HEK293T (cell line): Measurements from ENCODE around the gene GART.

Experiments
- CTCF ChIA-PET: fragments of 350-600 bp; formaldehyde crosslinking; extraction: SDS; loops from one replicate; lab custom pipeline; 2021; ENCODE audit warnings: antibody characterized with exemption, inconsistent platforms; lab: Yijun Ruan, JAX
- POLR2A ChIA-PET: fragments of 350-600 bp; formaldehyde crosslinking; extraction: SDS; loops from one replicate; lab custom pipeline; 2020; ENCODE audit warnings: antibody characterized with exemption, inconsistent platforms; lab: Yijun Ruan, JAX
- DNase-seq: peaks from one replicate; pipeline ENCODE4 v3.0.0; 2012; ENCODE audit warnings: mixed read lengths; ENCODE audit errors: extremely low spot score
- ARNT ChIP-seq: fragments of 450-650 bp; IDR thresholded peaks from 2 replicates; pipeline ENCODE4 v1.6.1; 2017; ENCODE audit warnings: mild to moderate bottlenecking
- BHLHE40 ChIP-seq: fragments of 450-650 bp; IDR thresholded peaks from 2 replicates; pipeline ENCODE4 v1.6.1; 2016; ENCODE audit warnings: mild to moderate bottlenecking, moderate library complexity, borderline replicate concordance
- CTBP1 ChIP-seq: fragments of 450-650 bp; IDR thresholded peaks from 2 replicates; pipeline ENCODE4 v1.6.1; 2016; ENCODE audit warnings: borderline replicate concordance
- ELF4 ChIP-seq: fragments of 450-650 bp; IDR thresholded peaks from 2 replicates; pipeline ENCODE4 v1.6.1; 2017; ENCODE audit warnings: antibody characterized with exemption
- FOXA1 ChIP-seq: fragments of 450-650 bp; IDR thresholded peaks from 2 replicates; pipeline ENCODE4 v1.6.1; 2016; ENCODE audit warnings: mild to moderate bottlenecking
- FOXK2 ChIP-seq: fragments of 450-650 bp; IDR thresholded peaks from 2 replicates; pipeline ENCODE4 v1.6.1; 2016; ENCODE audit warnings: mild to moderate bottlenecking
- FOXM1 ChIP-seq: fragments of 450-650 bp; IDR thresholded peaks from 2 replicates; pipeline ENCODE4 v1.6.1; 2017; ENCODE audit warnings: mild to moderate bottlenecking, borderline replicate concordance
- HDGF ChIP-seq: fragments of 450-650 bp; IDR thresholded peaks from 2 replicates; pipeline ENCODE4 v1.6.1; 2017; ENCODE audit warnings: antibody characterized with exemption, borderline replicate concordance
- L3MBTL2 ChIP-seq: fragments of 450-650 bp; conservative IDR thresholded peaks from 2 replicates; pipeline ENCODE4 v1.6.1; 2016; ENCODE audit warnings: mild to moderate bottlenecking
- LEF1 ChIP-seq: fragments of 450-650 bp; IDR thresholded peaks from 2 replicates; pipeline ENCODE4 v1.6.1; 2017; ENCODE audit warnings: mild to moderate bottlenecking, borderline replicate concordance
- NFRKB ChIP-seq: fragments of 450-650 bp; IDR thresholded peaks from 2 replicates; pipeline ENCODE4 v1.6.1; 2016; ENCODE audit warnings: mild to moderate bottlenecking, moderate library complexity
- PKNOX1 ChIP-seq: fragments of 450-650 bp; IDR thresholded peaks from 2 replicates; pipeline ENCODE4 v1.6.1; 2016
- SP1 ChIP-seq: fragments of 450-650 bp; IDR thresholded peaks from 2 replicates; pipeline ENCODE4 v1.6.1; 2017
- SUZ12 ChIP-seq: fragments of 450-650 bp; IDR thresholded peaks from 2 replicates; pipeline ENCODE4 v1.6.1; 2016; ENCODE audit warnings: mild to moderate bottlenecking
- TARDBP ChIP-seq: fragments of 450-650 bp; IDR thresholded peaks from 2 replicates; pipeline ENCODE4 v1.6.1; 2016
- ZNF384 ChIP-seq: fragments of 450-650 bp; IDR thresholded peaks from 2 replicates; pipeline ENCODE4 v1.6.1; 2016

GART gene

GRCh38 chr21:33567914-33568313, 26.0 kb upstream of the GART start:
- no peak for DNase-seq
- TF ChIP-seq FOXM1 (no peak), FOXK2 (no peak), CTBP1 (no peak), HDGF (no peak), L3MBTL2 (no peak), LEF1 (no peak), ZNF384 (no peak), TARDBP (no peak), SP1 (no peak)
- ChIA-PET POLR2A (no interaction called here), CTCF (no interaction called here)

- ChIA-PET POLR2A (no interaction called here), CTCF (no interaction called here)
- no peak for TF ChIP-seq SUZ12
- TF ChIP-seq ELF4 = no peak
- TF ChIP-seq CTBP1 = no peak
- TF ChIP-seq HDGF = no peak
- TF ChIP-seq L3MBTL2 = no peak
- no peak for TF ChIP-seq LEF1
- TF ChIP-seq FOXK2 = no peak
- TF ChIP-seq SP1 = no peak
- no peak for TF ChIP-seq FOXM1
- TF ChIP-seq PKNOX1 = no peak
- TF ChIP-seq TARDBP = no peak
- no peak for TF ChIP-seq FOXA1
- TF ChIP-seq ARNT = no peak
- no peak for TF ChIP-seq NFRKB
- TF ChIP-seq ZNF384 = no peak
- no peak for DNase-seq
Observed at GRCh38 chr21:33566514-33566913, 24.6 kb upstream of the GART start.

GRCh38 chr21:33562389-33562788, 20.5 kb upstream of the GART start:
- TF ChIP-seq HDGF (no peak), LEF1 (no peak), NFRKB (no peak), SP1 (no peak), FOXA1 (no peak), FOXK2 (no peak), ELF4 (no peak)
- POLR2A ChIA-PET = no interaction called here
- CTCF ChIA-PET = interaction anchor here (0.6 kb wide), 2 partner anchors 850 to 961 kb away, joined by 3 to 4 read pairs; no protein-coding TSS in a partner anchor
- DNase-seq = no peak

GRCh38 chr21:33561373-33561772, 19.5 kb upstream of the GART start:
- CTCF ChIA-PET = no interaction called here
- DNase-seq = no peak
- POLR2A ChIA-PET = no interaction called here
- no peak for TF ChIP-seq CTBP1
- TF ChIP-seq ARNT = no peak
- no peak for TF ChIP-seq TARDBP
- no peak for TF ChIP-seq L3MBTL2
- no peak for TF ChIP-seq HDGF
- TF ChIP-seq LEF1 = no peak
- no peak for TF ChIP-seq FOXK2
- no peak for TF ChIP-seq SP1
- TF ChIP-seq NFRKB = no peak
- TF ChIP-seq PKNOX1 = no peak
- TF ChIP-seq FOXM1 = no peak
- no peak for TF ChIP-seq ELF4
- TF ChIP-seq BHLHE40 = no peak

- no peak for DNase-seq
- ChIA-PET POLR2A (no interaction called here), CTCF (no interaction called here)
- TF ChIP-seq SUZ12 (no peak), L3MBTL2 (no peak), FOXA1 (no peak), BHLHE40 (no peak)
Observed at GRCh38 chr21:33560965-33561364, 19.0 kb upstream of the GART start.

- ChIA-PET POLR2A (no interaction called here), CTCF (no interaction called here)
- no peak for DNase-seq
- no peak for TF ChIP-seq PKNOX1
- no peak for TF ChIP-seq ZNF384
- TF ChIP-seq L3MBTL2 = no peak
- TF ChIP-seq FOXK2 = no peak
- no peak for TF ChIP-seq BHLHE40
- TF ChIP-seq ARNT = no peak
Observed at GRCh38 chr21:33559813-33560212, 17.9 kb upstream of the GART start.
